GM19025 (cell line): ENCODE measurements around the gene GPR31.
A peak's percentile ranks its signal among the peaks of the same experiment; 100 is the strongest.

ENCODE experiments used
- ATAC-seq: cut with Tn5 transposase; IDR thresholded peaks from one replicate; pipeline ENCODE4 v1.9.1; 2021; ENCODE audit warnings: mild to moderate bottlenecking, low read depth, moderate library complexity; ENCODE audit not compliant: unreplicated experiment

GPR31 gene

DNA sequence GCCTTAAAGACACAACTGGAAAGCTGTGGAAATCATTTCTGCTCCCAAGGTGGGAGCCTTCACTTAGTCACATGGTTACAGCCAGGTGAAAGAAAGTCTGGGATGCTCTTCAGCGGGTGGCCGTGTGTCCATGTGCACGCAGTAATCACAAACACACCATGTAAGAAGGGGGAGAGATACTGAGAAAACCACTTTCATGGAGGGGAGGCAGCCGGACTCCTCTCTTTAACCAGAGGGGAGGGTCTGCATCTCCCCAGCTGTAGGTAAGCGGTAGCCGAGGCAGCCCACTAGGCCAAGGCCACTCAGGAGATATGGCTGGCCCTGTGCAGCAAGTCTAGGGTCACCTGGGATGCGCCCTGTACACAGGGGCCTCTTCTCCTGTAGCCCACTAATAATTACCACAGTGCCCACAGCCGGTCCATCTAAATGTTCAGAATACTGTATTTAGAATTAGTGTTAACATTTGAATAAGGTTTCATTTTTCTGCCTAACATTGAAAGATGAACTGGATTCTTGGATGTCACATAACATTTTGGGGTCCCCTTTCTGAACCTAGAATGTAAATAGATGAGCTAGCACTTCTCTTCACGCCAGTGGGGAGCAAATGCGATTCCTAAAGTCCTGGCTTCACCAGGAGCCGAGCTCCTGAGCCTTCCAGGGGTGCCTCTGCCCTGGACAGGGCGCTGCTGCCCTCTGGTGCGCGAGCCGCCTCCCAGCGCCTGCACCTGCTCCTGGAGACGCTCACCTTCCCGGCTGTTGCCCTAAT, 15.9 kb downstream of the GPR31 start:
- ATAC-seq = no peak

DNA sequence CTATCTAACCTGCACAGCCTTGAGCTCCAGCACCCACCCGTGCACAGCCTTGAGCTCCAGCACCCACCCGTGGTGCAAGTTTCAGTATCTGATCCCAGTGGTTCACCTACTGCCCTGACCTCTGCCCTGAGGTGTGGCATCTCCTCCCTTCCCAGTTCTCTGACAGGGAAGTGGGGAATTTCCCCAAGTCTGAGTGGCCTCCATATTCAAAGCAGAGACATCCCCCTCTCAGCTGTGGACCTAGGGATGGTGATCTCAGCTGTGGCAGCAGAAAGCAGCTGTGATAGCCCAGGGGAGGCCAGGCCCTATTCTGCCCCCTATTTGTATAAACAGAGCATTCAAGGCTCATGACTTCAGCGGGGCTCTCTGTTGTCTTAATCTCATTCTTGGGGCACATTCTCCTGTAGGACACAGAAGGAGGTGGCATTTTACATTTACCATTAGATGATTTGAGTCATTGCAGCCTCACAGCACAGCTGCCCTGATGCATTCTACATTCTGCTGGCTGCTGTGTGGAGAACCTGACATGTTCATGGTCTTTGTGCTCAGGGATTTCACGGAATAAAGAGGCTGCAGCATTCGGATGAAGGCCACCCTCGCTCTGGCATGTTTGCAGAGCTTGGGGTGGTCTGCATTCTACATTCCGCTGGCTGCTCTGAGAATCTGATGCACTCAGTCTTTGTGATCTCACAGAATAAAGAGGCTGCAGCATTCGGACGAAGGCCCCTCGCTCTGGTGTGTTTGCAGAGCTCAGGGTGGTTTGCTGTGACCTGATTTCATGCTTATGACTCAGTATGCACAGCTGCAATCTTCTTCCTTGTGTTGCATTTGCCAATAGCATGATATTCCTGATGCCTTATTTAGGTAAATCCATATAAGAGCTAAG, 16.9 kb downstream of the GPR31 start:
- no peak for ATAC-seq

DNA sequence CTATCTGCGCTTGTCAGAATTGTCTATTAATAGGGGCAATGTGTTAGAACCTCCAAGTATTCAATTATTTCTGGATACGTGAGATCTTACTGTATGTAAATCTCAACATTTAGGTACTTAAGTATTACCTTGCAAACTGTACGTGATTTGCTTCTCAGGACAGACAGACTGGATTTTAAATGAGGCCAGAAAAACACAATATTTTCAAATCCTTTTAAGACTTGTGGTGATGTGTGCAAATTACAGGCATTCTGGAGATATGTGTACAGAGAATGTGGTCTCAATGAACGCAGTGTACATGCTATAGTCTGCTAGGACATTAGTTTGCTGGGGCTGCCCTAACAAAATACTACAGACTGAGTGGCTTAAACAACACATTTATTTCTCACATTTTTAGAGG, 18.0 kb downstream of the GPR31 start:
- no peak for ATAC-seq

DNA sequence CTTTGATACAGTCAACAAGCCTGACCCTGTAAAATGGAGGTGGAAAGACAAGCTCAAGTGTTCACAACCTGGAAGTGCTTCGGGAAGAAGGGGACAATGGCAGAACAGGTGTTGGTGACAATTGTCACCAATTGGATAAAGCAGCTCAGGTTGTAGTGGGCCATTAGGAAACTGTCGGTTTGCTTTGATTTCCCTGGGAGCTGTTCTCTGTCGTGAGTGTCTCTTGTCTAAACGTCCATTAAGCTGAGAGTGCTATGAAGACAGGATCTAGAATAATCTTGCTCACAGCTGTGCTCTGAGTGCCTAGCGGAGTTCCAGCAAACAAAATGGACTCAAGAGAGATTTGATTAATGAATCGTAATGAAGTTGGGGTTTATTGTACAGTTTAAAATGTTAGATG, 19.9 kb downstream of the GPR31 start:
- no peak for ATAC-seq

DNA sequence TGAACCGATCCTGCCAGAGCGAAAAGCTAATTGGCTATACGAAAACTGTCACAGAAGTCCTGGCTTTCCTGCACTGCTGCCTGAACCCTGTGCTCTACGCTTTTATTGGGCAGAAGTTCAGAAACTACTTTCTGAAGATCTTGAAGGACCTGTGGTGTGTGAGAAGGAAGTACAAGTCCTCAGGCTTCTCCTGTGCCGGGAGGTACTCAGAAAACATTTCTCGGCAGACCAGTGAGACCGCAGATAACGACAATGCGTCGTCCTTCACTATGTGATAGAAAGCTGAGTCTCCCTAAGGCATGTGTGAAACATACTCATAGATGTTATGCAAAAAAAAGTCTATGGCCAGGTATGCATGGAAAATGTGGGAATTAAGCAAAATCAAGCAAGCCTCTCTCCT, 20.7 kb downstream of the GPR31 start:
- ATAC-seq = no peak

DNA sequence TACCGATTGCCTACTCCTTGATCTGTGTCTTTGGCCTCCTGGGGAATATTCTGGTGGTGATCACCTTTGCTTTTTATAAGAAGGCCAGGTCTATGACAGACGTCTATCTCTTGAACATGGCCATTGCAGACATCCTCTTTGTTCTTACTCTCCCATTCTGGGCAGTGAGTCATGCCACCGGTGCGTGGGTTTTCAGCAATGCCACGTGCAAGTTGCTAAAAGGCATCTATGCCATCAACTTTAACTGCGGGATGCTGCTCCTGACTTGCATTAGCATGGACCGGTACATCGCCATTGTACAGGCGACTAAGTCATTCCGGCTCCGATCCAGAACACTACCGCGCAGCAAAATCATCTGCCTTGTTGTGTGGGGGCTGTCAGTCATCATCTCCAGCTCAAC, 21.4 kb downstream of the GPR31 start:
- no peak for ATAC-seq

DNA sequence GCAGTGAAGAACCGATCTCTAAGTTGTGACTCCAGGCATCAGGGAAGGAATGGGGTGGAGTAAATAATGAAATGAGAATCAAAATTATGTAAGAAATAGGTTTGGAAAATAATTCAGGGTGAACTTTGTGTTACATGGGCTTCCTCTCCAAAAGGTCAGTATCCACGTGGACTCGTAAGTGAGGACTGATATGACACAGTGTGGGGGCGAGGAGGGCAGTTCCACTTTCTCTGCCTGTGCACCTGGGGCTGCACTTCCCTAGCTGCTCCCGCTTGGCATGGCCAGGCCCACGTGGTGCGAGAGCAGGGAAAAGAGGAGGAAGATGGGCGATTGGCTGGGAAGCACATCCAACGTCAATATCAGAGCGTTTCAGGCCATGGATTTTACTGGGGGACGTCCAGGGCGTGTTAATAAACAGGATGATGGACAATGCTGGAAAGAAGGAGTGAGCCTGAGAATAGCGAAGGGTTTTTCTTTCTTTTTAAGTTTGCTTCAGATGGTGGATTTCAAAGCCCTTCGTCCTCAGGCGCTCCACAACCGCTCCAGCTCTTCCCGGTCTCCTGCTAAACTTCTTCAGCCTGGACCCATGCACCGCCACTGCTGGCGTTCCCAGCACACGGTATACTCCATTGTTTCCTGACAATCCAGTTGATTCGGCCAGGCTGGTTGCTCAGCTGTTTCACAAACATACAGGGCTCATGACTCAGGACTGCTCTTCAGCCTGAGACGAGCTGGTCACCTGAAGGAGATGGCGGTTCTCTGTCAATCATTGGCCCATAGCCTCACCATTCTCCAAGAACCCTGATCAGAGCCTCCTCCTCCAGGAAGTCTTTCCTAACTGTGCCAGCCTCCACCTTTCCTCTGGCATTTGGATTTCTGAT, 23.1 kb downstream of the GPR31 start:
- no peak for ATAC-seq

DNA sequence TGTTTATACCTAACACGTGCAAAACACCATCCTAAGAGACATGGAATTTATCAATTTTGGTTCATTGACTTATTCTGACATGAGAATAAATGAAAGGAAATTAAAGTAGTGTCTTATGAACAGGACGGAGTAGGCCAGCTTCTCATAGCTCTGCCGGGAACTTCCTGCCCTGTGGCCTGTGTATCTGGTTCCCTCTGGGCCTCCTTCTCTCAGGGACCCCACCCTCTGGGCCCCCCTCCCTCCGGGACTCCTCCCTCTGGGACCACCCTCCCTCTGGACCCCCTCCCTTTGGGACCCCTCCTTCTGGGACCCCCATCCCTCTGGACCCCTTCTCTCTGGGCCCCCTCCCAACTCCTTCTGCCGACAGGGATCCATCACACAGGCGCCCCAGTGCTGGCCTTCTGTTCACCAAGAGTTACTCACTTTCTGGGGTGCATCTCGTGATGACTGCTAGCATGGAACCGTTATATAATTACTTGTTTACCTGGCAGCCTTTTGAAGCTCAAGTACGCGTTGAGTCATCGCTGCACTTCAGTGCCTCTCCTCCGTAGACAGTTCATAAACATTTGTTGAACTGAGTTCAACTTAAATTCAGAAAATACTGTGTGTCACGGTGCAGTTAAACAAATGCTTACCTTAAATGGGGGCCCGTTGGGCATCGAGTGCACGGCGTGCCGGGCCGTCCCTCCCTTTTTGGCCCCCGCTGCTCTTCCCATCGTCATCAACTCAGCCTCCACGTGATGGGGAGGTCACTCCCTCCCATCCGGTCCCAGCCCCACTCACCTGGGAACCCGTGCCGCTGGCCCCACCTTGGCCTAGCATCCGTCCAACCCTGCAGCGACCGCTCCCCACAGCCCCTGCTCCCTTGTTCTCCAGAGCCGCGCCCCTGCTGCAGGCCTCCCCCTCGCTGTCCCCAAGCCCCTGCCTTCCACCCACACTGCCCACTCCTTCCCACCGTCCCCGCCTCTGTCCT, 26.8 kb downstream of the GPR31 start:
- ATAC-seq = no peak

DNA sequence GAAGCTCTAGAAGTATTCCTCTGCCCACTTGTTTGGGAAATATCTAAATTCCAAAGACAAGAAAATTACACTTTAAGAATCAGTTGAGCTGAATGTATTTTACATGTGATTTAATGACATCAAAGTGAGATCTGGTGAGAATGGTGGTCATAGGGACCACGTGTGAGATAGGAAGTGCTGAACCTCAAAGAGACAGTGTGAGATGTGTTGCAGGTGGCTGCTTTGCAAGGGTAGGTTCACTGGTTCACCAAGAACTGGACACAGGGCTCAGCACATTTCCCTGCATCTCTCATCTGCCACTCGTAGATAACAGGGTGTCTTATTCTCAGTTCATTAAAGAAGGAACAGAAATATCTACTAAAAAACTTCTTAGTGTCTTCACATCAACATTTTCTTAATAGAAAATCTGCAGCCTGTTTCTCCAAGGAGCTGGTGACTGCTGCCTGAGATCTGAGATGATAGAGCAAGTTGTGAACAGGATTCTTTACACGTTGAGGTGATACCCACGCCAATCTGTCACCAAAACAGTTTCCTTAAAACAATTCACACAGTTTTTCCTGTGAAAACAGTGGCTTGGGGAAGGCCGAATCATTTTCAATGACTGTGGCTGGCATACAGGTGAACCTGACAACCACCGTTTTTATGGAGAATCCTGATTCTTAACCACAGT, 27.6 kb downstream of the GPR31 start:
- peak; percentile 36 for ATAC-seq

DNA sequence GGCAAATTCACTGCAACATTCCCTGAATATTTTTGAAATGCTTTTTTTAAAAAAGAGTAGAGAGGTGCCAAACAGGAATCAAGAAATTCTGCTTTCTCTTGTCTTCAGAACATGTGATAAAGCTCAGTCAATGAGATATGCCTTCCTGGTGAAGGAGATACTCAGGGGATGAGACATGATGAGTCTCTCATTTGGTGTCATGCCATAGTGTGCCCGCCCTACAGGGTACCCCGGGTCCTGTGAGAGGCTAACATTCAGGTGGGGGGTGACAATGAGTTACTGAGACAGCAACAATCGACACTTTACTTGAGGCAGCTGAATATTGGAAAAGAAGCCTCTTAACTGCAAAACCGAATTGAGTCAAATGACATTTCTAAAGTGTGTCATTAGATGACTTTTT, 28.2 kb downstream of the GPR31 start:
- no peak for ATAC-seq

DNA sequence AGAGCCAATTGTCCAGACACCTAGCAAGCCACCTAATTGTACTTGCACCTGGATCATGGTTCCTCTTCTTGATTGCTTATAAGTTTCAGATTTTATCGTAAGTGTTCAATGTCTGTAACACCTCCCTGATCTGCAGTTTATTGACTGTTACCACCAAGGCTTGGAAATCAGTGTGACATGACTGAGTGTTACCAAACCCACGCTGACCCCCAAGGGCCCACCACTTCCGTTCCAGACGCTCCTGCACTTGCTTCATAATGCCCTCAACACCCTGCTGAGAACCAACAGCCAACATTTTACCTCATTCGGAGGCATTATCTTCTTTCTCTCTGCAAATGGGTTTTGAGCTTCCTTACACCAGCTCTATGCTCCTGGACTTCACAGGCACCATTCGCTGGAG, 28.6 kb downstream of the GPR31 start:
- ATAC-seq = no peak

DNA sequence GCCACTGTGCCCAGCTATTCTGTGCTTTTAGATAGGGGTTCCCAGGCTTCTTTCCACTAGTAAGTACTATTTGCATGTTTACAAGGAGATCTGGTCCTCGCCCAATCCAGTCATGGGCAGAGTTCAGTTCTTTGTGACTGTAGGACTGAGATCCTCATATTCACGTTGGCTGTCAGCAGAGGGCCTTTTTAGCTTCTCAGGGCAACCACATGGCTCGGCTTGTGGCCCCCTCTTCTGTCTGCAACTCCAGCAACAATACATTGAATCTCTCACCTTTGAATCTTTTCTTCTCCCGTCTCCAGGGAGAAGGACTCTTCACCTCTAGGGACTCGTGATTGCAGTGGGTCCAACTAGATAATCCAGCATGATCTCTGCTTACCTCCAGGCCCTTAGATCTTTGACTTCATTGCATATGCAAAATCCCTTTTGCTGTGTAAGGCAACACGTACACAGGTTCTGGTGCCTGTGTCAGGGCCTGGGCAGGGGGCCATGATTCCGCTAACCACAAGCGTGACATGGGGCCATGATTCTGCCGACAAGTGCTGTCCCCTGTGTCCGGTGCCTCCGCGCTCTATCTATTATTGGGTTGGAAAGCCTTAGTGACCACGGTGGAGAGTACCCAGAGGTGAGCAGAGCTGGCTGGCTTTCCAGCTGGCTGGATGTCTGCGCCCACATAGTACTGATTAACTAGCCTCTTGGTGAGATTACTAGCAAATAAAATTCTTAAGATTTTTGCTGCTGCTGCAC, 29.8 kb downstream of the GPR31 start:
- peak; percentile 39 for ATAC-seq

DNA sequence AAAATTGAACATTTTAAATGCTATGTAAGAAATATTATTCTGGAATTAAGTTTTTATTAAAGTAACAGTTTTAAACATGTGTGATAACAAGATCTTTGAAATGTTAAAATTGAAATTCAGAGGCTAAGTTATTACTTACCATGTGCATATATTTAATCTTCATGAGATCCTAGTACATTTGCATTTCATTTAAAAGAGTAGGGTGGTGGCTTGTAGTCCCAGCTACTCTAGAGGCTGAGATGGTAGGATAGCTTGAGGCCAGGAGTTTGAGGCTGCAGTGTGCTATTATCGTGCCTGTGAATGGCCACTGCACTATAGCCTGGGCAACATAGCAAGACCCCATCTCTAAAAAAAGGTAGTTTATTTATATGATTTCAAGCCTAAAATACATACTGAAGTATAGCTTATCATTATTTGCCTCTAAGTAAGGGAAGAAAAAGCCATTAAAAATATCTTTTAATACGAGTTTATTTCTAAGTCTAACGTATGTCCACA, 31.9 kb downstream of the GPR31 start:
- no peak for ATAC-seq

DNA sequence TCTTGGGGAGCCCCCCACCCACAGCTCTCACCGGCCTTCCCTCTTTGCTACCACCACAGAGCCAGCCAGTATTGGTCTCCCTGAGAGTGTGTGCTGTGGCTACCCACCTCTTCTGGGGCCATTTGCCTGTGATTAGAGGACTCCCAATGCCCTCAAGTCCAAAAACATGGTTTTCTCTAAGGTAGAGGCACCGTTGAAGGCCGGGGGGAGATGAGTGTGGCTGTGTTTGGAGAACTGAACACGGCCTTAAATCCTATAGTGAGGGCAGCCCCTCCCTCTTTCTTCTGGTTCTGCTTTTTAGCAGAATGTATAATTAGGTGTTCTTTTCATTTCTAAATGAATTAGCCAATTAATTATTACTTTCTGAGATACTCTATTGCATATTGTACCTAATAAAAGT, 32.4 kb downstream of the GPR31 start:
- no peak for ATAC-seq

DNA sequence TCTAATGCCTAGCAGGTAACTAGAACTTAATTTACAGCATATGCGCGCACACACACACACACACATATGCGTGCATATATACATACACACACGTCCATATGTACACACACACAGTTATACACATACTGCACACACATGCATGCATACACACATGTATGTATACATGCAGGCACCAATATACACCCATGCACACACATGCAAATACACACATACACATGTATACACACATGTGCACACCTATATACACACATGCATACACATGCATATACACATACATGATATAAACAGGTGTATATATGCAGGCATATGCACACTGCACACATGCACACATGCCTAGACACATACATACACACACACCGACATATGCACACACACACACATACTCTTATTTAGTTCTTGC, 33.0 kb downstream of the GPR31 start:
- no peak for ATAC-seq

DNA sequence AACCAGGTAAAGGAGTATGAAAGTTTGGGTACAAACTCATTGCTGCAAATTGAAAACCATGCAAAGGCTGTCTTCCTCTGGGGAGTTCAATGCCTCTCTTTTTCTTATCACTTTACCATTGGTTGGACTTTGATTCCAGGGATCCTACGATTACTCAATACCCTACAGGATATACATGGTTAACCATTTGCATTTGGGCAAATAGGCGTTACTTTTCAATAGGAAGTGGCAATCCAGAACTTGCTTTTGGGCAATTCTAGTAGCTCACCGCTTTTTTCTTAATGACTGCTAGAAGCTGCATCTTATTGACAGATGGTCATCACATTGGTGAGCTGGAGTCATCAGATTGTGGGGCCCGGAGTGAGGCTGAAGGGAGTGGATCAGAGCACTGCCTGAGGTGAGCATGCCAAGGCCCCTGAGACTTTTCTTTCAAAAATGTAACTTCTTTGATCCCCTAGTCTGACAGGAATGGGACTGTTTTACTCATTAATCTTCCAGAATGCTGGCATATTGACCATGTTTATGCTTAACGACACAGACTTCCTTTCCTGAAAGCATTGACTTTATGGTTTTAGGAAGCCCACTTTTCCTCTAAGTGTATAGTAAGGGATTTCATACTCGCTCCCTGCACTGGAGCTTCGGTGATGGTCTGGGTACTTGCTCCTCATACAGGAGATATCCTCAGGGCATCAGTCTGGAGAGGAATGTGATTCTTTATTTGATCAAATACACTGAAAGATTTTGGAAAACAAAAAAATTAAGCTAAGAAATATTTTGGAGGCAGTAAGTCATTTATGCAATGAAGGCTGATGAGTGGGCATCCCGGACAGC, 34.7 kb downstream of the GPR31 start, which contains the start of gene CCR6:
TSS of gene CCR6 (plus strand) at position 270 of the 831 bp plus-strand sequence. CDS start 13,039 bp downstream, outside the sequence.
- ATAC-seq = no peak
